Measurements from ENCODE around the gene PIP5K1B.

DNA sequence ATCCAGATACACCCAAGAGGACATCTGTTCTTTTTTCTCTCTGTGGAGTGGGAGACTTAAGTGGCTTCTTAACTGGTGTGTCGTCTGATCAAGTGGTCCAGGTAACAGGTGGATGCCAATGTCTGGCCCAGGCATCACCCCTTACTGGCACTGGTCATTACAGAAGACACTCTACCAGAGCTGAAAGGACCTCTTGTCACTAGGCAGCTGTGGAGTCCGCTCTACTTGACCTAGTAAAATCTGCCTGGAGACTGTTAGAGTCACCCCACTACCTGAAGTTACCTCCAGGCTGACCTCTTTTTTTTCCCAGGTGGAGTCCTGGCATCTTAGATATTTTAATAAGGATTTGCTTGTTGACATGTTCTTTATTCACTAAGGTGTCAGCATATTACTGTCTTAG lies 353.1 kb downstream of the PIP5K1B start:
- TF ChIP-seq POLR2AphosphoS5 (IDR thresholded peaks at IDR 0.05; ENCODE audit: borderline replicate concordance, low read depth, low read length): no peak
- no peak for TF ChIP-seq EZH2 (IDR thresholded peaks at IDR 0.05)
